GM19023 (cell line): ENCODE results near the gene SMG7.
A peak's percentile ranks its signal among the peaks of the same experiment; 100 is the strongest.

ENCODE experiments used
- ATAC-seq: cut with Tn5 transposase; IDR thresholded peaks from one replicate; pipeline ENCODE4 v1.9.1; 2021; ENCODE audit warnings: mild to moderate bottlenecking, moderate library complexity; ENCODE audit not compliant: unreplicated experiment

The SMG7 gene

DNA sequence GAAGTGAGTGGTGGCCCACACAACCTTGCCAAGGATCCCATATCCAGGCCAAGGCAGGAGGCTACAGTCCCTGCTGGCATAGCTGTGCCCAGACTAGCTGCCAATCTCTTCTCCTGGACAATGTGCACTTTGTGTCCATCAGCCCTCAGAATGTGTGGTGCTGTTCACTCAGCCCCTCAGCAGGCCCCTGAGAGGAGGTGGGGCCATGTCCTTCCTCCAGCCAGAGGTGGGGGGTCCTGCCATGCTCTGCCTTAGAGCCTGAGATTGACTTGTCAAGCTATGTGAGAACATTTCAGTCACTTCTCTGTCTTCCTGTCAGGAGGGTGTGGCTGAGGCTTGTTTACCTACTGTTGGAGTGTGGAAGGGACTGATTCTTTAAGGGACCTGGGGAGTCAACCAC is 116.5 kb downstream of the SMG7 start:
- ATAC-seq = no peak

DNA sequence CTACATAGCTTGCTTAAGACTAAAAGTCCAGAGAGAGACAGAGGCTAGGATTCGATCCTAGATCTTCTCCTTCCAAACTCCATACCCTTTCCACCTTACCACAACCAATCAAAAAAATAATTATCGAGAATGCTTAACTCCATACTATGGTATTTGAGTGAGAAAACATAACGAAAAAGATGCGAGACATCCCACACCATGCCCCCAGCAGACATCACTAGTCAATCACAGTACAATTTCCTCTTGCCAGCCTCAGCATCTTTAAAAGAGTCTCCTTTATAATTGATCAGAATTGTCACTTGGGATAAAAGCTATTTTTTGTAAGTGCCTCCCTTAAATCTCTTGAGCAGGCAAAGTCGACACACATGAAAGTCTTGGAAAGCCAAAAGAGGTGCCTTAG is 117.1 kb downstream of the SMG7 start:
- ATAC-seq = no peak

DNA sequence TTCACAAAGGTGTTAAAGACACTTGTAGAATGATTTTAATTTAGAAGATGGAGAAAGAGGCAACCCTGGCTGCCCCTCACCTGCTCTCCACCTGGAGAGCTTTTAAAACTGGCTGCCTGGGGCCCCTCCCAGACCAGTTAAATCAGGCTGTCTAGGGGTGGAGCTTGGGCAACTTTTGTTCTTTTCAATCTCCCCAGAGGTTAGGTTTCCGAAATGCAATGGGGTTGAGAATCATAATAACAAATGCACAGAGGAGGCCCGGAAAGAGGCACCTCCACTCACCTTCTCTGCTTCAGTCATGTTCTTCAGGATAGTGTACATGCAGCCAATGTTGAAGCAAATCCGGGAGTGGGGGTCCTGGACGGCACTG is 117.6 kb downstream of the SMG7 start:
- ATAC-seq = peak; percentile 28

GRCh38 chr1:183590244-183591191 is 118.2 kb downstream of the SMG7 start, which contains the start of gene NCF2:
NCF2 (minus strand) TSS chr1:183590459; CDS start chr1:183590329, 130 bp downstream.
- ATAC-seq = peak; percentile 74

DNA sequence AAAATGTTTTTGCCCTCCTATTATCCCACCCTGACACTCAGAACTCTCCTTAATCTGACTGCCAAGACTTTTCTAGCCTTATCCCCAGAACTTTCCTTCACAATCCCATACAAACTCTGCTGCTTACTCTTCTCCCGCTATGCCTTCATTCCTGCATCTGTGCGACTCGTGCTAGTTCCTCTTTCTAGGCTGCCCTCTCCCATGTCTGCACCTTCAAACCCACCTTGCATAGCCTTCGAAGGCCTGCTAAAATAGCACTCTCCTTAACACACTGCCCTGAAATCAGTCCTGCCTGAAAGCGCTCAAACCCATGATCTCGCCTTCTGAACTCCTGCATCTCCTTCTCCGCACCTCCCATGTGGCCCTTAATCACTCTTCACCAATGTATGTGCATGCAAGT is 120.4 kb downstream of the SMG7 start:
- no peak for ATAC-seq

- peak; percentile 41 for ATAC-seq
Observed at GRCh38 chr1:183593356-183593755, 121.1 kb downstream of the SMG7 start.

DNA sequence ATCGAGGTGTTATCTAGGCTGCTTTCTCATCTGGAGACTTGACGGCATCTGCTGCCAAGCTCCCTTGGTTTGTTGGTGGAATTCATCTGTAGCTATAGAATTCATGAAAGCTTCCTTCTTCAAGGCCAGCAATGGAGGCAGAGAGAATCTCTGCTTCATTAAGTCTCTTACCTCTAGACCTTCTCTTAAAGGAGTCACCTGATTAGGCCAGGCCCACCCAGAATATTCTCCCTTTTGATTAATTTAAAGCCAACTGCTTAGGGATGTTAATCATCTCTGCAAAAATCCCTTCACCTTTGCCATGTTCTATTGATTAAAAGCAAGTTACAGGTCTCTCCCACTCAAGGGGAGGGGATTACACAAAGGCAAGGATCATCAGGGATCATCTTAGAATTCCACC is 123.2 kb downstream of the SMG7 start:
- no peak for ATAC-seq

DNA sequence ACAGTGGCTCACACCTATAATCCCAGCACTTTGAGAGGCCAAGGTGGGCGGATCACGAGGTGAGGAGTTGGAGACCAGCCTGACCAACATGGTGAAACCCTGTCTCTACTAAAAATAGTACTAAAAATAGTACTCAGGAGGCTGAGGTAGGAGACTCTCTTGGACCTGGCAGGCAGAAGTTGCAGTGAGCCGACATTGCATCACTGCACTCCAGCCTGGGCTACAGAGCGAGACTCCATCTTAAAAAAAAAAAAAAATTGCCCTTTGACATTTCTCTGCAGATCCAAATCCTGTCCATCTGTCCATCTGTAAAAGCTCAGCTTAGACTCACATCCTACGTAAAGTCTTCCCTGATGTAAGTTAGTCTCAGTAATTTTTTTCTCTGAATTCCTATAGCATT is 124.2 kb downstream of the SMG7 start:
- no peak for ATAC-seq

DNA sequence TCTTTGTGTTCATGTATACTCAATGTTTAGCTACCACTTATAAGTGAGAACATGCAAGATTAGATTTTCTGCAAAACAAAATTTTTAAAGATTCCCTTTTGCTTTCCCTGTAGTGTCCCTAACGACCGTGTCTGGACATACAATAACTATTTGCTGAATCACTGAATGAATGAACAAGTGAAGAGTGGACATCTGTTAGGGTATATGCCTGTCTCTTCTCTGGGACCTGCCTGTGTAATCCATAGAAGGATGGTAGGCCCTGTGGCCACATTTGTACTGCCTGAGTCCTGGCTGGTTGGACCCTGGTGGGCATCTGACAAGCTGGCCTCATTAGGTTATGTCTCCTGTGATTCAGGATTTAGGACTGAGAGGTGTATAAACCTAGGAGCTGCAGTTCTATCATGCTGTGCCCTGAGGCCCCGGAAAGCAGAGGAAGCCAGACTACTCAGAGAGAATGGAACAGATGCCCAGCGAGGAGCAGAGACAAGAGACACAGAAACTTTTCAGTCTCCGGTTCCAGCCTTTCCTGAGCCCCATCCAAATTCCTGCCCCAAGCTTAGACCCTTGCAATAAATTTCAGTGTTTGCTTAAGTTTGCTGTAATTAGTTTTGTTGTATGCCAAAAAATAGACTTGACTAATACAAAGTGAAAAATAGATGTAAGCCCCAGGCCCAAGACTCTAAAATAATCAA is 125.5 kb downstream of the SMG7 start:
- ATAC-seq = no peak

- peak; percentile 65 for ATAC-seq
Observed at GRCh38 chr1:183598386-183598785, 126.1 kb downstream of the SMG7 start.

GRCh38 chr1:183600136-183600535 is 127.8 kb downstream of the SMG7 start:
- no peak for ATAC-seq

- ATAC-seq = no peak
Observed at GRCh38 chr1:183600634-183601033, 128.3 kb downstream of the SMG7 start.

DNA sequence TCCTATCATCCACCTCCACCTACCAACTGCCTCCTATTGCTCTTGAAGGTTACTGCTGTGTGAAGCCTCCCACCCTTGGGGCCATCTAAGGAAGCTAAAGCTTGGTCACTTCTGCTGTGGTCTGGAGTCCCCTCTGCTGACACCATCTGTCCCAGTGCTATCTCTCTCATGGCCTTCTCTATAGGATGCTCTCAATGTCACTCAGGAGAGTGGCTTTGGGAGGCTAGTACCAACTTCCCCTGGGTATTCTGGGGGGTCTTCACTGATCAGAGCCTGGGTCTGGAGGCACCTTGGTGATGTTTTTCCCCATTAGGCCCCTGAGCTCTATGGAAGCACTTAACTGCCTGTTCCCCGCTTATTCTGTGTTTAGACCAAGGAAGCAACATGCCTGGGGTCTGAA is 130.2 kb downstream of the SMG7 start:
- no peak for ATAC-seq
